HG02840 (cell line): Measurements from ENCODE around the gene FAT1.
"Not testable (repeated sequence)": the region's sequence is repeated elsewhere in the genome, so short reads cannot be mapped to it uniquely, and the experiment has no call there.

Source experiments
- ATAC-seq: cut with Tn5 transposase; IDR thresholded peaks from one replicate; pipeline ENCODE4 v1.9.1; 2021; ENCODE audit warnings: mild to moderate bottlenecking, moderate library complexity, moderate number of reproducible peaks; ENCODE audit not compliant: unreplicated experiment, low FRiP score

FAT1 gene

GRCh38 chr4:186666750-186667149, 56.9 kb downstream of the FAT1 start:
- no peak for ATAC-seq

GRCh38 chr4:186666252-186666651, 57.4 kb downstream of the FAT1 start:
- no peak for ATAC-seq

- no peak for ATAC-seq
These were observed 63.3 kb downstream of the FAT1 start for GRCh38 chr4:186660403-186660802.

- no peak for ATAC-seq
These were observed 63.7 kb downstream of the FAT1 start for GRCh38 chr4:186659935-186660334.

- not testable (repeated sequence) for ATAC-seq
These were observed 64.2 kb downstream of the FAT1 start for GRCh38 chr4:186659456-186659855.

GRCh38 chr4:186658657-186659056, 65.0 kb downstream of the FAT1 start:
- ATAC-seq, result no peak

- ATAC-seq, result no peak
These were observed 65.9 kb downstream of the FAT1 start for GRCh38 chr4:186657764-186658163.

- ATAC-seq, result no peak
These were observed 69.7 kb downstream of the FAT1 start for GRCh38 chr4:186653969-186654368.

GRCh38 chr4:186651624-186652023, 72.0 kb downstream of the FAT1 start:
- no peak for ATAC-seq

GRCh38 chr4:186651181-186651603, 72.5 kb downstream of the FAT1 start:
- ATAC-seq, result no peak

- ATAC-seq, result no peak
These were observed 73.1 kb downstream of the FAT1 start for GRCh38 chr4:186650401-186651180.

GRCh38 chr4:186647821-186648220, 75.8 kb downstream of the FAT1 start:
- no peak for ATAC-seq

- no peak for ATAC-seq
These were observed 78.9 kb downstream of the FAT1 start for GRCh38 chr4:186644737-186645261.

GRCh38 chr4:186644311-186644638, 79.4 kb downstream of the FAT1 start:
- no peak for ATAC-seq

- no peak for ATAC-seq
These were observed 80.0 kb downstream of the FAT1 start for GRCh38 chr4:186643501-186644310.

GRCh38 chr4:186642998-186643397, 80.7 kb downstream of the FAT1 start:
- no peak for ATAC-seq

- no peak for ATAC-seq
These were observed 81.1 kb downstream of the FAT1 start for GRCh38 chr4:186642530-186642929.

- no peak for ATAC-seq
These were observed 89.0 kb downstream of the FAT1 start for GRCh38 chr4:186634591-186635128.

GRCh38 chr4:186633844-186634243, 89.8 kb downstream of the FAT1 start:
- ATAC-seq, result no peak

GRCh38 chr4:186630128-186630527, 93.5 kb downstream of the FAT1 start:
- ATAC-seq, result no peak

GRCh38 chr4:186628058-186628711, 95.5 kb downstream of the FAT1 start:
- no peak for ATAC-seq
